ENCODE results near the gene GNE. TPM values are rescaled to one million over a fixed set of nuclear protein-coding genes. Genes with fewer than 3 reads are reported as not detected.
A peak's percentile ranks its signal among the peaks of the same experiment; 100 is the strongest.

GNE gene
- total and polyA plus RNA-seq, 10 of the 15 experiments (the other 5 are each of a cell fraction or from before 2014, with no cell fraction given), result 4.1 to 13.6 (median 10.7) TPM

GRCh38 chr9:36250079-36250478 lies 8.2 kb downstream of the GNE start:
- Histone ChIP-seq H3K27me3 (replicated peaks in 1 of 2; ENCODE audit: control insufficient read depth in 2 of 2, insufficient read depth in 2 of 2, low read length in 1 of 2) (no peaks in the 10 kb centered on the region), H3K4me2 (ENCODE audit: control insufficient read depth, insufficient read depth) (0 out of 2 replicates have a peak overlapping the region, but pooled peaks have one; percentile 25), H3K36me3 (ENCODE audit: control insufficient read depth in 2 of 2, insufficient read depth in 2 of 2, low read length in 1 of 2) (peaks cover 2 to 13% of the 10 kb centered on the region in 2 experiments; a peak in 3 of 4 replicates), H3K9ac (ENCODE audit: control insufficient read depth, insufficient read depth, low read length) (no peak overlapping the region), H3K4me1 (ENCODE audit: control insufficient read depth, insufficient read depth, low read length) (peaks cover 22% of the 10 kb centered on the region), H3K27ac (ENCODE audit: control insufficient read depth, insufficient read depth) (no peak overlapping the region), H3K4me3 (no peak overlapping the region), H4K20me1 (ENCODE audit: control insufficient read depth, insufficient read depth) (no peaks in the 10 kb centered on the region), H2AFZ (ENCODE audit: control insufficient read depth, low read depth, low read length) (no peak overlapping the region), H3K9me3 (replicated peaks; ENCODE audit: control insufficient read depth, insufficient read depth, low read length) (no peaks in the 10 kb centered on the region; the same call in 2 of the 3 replicates), H3K79me2 (ENCODE audit: control insufficient read depth, insufficient read depth, low read length) (peaks cover 6% of the 10 kb centered on the region)
- POLR2A ChIA-PET, result no interaction called here
- FAIRE-seq (no peak), ATAC-seq (peak; percentile 56), DNase-seq (ENCODE audit: low read depth, low spot score) (no peak)
- SMC1A ChIA-PET (ENCODE audit: uncharacterized antibody, unreplicated experiment), result interaction anchor here (1.5 to 4.5 kb wide), 4 partner anchors 78 to 306 kb away, joined by 3 to 32 read pairs (median 4); no protein-coding TSS in a partner anchor
- CTCF ChIA-PET, result interaction anchor here (0.6 to 4.0 kb wide), 4 partner anchors 79 to 157 kb away, joined by 3 to 60 read pairs (median 8); no protein-coding TSS in a partner anchor
- in situ Hi-C loops (cut with MboI), result no loop called here
- RAD21 ChIA-PET (ENCODE audit: unreplicated experiment), result interaction anchor here (1.0 to 1.3 kb wide), 2 partner anchors 79 to 479 kb away, joined by 3 read pairs; no protein-coding TSS in a partner anchor
- intact Hi-C loops (cut with micrococcal nuclease; ENCODE audit: unreplicated experiment), result loop anchor here (10.0 kb wide), 1 partner anchor 205 kb away; no protein-coding TSS in a partner anchor
- BruUV-seq (replicated peaks), result TSS peak; percentile 41
- TF ChIP-seq NR2F1 (conservative IDR thresholded peaks at IDR 0.05), result 0 out of 2 replicates have a peak, but pooled peaks have one; percentile 13
- TF ChIP-seq, protein P1, sequence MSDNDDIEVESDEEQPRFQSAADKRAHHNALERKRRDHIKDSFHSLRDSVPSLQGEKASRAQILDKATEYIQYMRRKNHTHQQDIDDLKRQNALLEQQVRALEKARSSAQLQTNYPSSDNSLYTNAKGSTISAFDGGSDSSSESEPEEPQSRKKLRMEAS (IDR thresholded peaks at IDR 0.05; ENCODE audit: low read depth, low read length), result no peak
- 100% methylated on average over 1 of the region's 1 CpG for WGBS (ENCODE audit: insufficient coverage, insufficient replicate concordance, low lambda C conversion rate, missing lambda C conversion rate)

- FAIRE-seq (no peak), DNase-seq (ENCODE audit: low read depth, low spot score) (no peak), ATAC-seq (peak; percentile 69)
- no peaks in the 10 kb centered on the region; the same call in 2 of the 3 replicates for H3K9me3 ChIP-seq (replicated peaks; ENCODE audit: control insufficient read depth, insufficient read depth, low read length)
- peak overlapping the region; percentile 29; the same call in 1 of the 2 replicates for H3K9ac ChIP-seq (ENCODE audit: control insufficient read depth, insufficient read depth, low read length)
- peaks cover 22% of the 10 kb centered on the region for H3K4me1 ChIP-seq (ENCODE audit: control insufficient read depth, insufficient read depth, low read length)
- intact Hi-C loops (cut with micrococcal nuclease; ENCODE audit: unreplicated experiment), result loop anchor here (5.0 kb wide), 2 partner anchors 308 to 478 kb away; no protein-coding TSS in a partner anchor
- CTCF ChIA-PET, result interaction anchor here (0.6 to 4.0 kb wide), 10 partner anchors 9 to 201 kb away, joined by 3 to 60 read pairs (median 4); partner anchors contain the start of gene GNE
- peak overlapping the region; percentile 12; the same call in 1 of the 2 replicates for H3K4me3 ChIP-seq
- peaks cover 2 to 13% of the 10 kb centered on the region in 2 experiments; a peak in 3 of 4 replicates for H3K36me3 ChIP-seq (ENCODE audit: control insufficient read depth in 2 of 2, insufficient read depth in 2 of 2, low read length in 1 of 2)
- peak overlapping the region; percentile 62 for H3K27ac ChIP-seq (ENCODE audit: control insufficient read depth, insufficient read depth)
- H3K4me2 ChIP-seq (ENCODE audit: control insufficient read depth, insufficient read depth), result peak overlapping the region; percentile 95
- SMC1A ChIA-PET (ENCODE audit: uncharacterized antibody, unreplicated experiment), result interaction anchor here (0.6 to 4.5 kb wide), 7 partner anchors 19 to 307 kb away, joined by 3 to 32 read pairs (median 3); no protein-coding TSS in a partner anchor
- H2AFZ ChIP-seq (ENCODE audit: control insufficient read depth, low read depth, low read length), result no peak overlapping the region
- 3% methylated on average over 6 of the region's 6 CpGs for WGBS (ENCODE audit: insufficient coverage, insufficient replicate concordance, low lambda C conversion rate, missing lambda C conversion rate)
- in situ Hi-C loops (cut with MboI), result no loop called here
- no peaks in the 10 kb centered on the region for H3K27me3 ChIP-seq (replicated peaks in 1 of 2; ENCODE audit: control insufficient read depth in 2 of 2, insufficient read depth in 2 of 2, low read length in 1 of 2)
- H4K20me1 ChIP-seq (ENCODE audit: control insufficient read depth, insufficient read depth), result no peaks in the 10 kb centered on the region
- no TSS peak for BruUV-seq (replicated peaks)
- POLR2A ChIA-PET, result no interaction called here
- H3K79me2 ChIP-seq (ENCODE audit: control insufficient read depth, insufficient read depth, low read length), result peaks cover 6% of the 10 kb centered on the region
- RAD21 ChIA-PET (ENCODE audit: unreplicated experiment), result interaction anchor here (0.7 to 3.8 kb wide), 3 partner anchors 9 to 479 kb away, joined by 3 to 27 read pairs (median 3); no protein-coding TSS in a partner anchor
- TF ChIP-seq IKZF2 (IDR thresholded peaks at IDR 0.05) (0 out of 4 replicates have a peak, but pooled peaks of 1 of the 2 experiments have one; percentile 11), IKZF1 (conservative IDR thresholded peaks at IDR 0.05) (no peak), MEF2A (IDR thresholded peaks at IDR 0.05; ENCODE audit: insufficient read depth, low read depth, low read length) (peak; percentile 78), TCF12 (IDR thresholded peaks at IDR 0.05; ENCODE audit: low read depth, low read length) (no peak), RUNX3 (IDR thresholded peaks at IDR 0.05; ENCODE audit: low read length) (peak; percentile 38; the same call in 1 of the 2 replicates)
- TF ChIP-seq, protein P2, sequence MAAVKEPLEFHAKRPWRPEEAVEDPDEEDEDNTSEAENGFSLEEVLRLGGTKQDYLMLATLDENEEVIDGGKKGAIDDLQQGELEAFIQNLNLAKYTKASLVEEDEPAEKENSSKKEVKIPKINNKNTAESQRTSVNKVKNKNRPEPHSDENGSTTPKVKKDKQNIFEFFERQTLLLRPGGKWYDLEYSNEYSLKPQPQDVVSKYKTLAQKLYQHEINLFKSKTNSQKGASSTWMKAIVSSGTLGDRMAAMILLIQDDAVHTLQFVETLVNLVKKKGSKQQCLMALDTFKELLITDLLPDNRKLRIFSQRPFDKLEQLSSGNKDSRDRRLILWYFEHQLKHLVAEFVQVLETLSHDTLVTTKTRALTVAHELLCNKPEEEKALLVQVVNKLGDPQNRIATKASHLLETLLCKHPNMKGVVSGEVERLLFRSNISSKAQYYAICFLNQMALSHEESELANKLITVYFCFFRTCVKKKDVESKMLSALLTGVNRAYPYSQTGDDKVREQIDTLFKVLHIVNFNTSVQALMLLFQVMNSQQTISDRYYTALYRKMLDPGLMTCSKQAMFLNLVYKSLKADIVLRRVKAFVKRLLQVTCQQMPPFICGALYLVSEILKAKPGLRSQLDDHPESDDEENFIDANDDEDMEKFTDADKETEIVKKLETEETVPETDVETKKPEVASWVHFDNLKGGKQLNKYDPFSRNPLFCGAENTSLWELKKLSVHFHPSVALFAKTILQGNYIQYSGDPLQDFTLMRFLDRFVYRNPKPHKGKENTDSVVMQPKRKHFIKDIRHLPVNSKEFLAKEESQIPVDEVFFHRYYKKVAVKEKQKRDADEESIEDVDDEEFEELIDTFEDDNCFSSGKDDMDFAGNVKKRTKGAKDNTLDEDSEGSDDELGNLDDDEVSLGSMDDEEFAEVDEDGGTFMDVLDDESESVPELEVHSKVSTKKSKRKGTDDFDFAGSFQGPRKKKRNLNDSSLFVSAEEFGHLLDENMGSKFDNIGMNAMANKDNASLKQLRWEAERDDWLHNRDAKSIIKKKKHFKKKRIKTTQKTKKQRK (IDR thresholded peaks at IDR 0.05; ENCODE audit: low read depth, low read length), result no peak
These were observed 9.1 kb downstream of the GNE start for GRCh38 chr9:36249189-36249588.

All from GM12878 (cell line).